ENCODE data around the gene FOXF1.

DNA sequence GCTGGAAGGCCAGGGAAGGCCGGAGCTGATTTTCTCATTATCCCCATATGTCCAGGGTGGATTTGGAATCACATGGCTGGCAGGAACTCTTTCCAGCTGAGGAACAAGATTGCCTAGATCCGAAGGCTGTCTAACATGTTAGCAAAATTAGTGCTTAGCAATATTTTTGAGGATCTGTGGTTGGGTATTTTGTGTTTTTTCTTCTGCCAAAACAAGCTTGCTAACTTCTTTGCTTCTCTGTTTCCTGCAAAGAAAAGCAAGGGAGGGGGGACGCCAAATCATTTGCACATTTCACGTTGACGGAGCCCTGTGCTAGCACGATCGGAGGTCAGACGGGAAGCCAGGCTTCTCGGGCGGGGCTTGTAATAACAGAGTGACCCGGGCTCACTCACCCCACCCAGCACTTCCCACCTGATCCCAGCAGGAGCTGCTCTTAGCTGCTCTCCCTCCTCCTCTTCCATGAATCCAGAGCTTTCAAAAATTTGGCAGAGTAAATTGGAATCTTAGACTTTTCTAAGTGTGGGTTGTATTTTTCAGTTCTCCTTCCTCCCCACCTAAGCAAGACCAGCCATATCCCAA lies 33.3 kb upstream of the FOXF1 start:
- TF ChIP-seq, protein P1, sequence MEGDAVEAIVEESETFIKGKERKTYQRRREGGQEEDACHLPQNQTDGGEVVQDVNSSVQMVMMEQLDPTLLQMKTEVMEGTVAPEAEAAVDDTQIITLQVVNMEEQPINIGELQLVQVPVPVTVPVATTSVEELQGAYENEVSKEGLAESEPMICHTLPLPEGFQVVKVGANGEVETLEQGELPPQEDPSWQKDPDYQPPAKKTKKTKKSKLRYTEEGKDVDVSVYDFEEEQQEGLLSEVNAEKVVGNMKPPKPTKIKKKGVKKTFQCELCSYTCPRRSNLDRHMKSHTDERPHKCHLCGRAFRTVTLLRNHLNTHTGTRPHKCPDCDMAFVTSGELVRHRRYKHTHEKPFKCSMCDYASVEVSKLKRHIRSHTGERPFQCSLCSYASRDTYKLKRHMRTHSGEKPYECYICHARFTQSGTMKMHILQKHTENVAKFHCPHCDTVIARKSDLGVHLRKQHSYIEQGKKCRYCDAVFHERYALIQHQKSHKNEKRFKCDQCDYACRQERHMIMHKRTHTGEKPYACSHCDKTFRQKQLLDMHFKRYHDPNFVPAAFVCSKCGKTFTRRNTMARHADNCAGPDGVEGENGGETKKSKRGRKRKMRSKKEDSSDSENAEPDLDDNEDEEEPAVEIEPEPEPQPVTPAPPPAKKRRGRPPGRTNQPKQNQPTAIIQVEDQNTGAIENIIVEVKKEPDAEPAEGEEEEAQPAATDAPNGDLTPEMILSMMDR (IDR thresholded peaks at IDR 0.05; ENCODE audit: borderline replicate concordance, extremely low read depth, low read length, poor library complexity, severe bottlenecking): no peak
- TF ChIP-seq EZH2 (IDR thresholded peaks at IDR 0.05; ENCODE audit: borderline replicate concordance, low read depth, low read length, severe bottlenecking): no peak
